K562 (cell line): ENCODE data around the gene C17orf78. TPM values are rescaled to one million over a fixed set of nuclear protein-coding genes. Genes with fewer than 3 reads are reported as not detected.

Source experiments
- ARNT ChIP-seq, 2 experiments: fragments of 450-650 bp; IDR thresholded peaks; 2 replicates each; pipeline ENCODE4 v1.6.1; 2016; ENCODE audit warnings: mild to moderate bottlenecking in 1 of 2
- ATF7 ChIP-seq: fragments of 450-650 bp; IDR thresholded peaks from 2 replicates; pipeline ENCODE4 v1.7.1; 2014; ENCODE audit warnings: mild to moderate bottlenecking, moderate library complexity
- BMI1 ChIP-seq: fragments of 150-350 bp; IDR thresholded peaks from 2 replicates; pipeline ENCODE4 v1.6.1; 2014; ENCODE audit warnings: low read length
- CC2D1A ChIP-seq: fragments of 450-650 bp; IDR thresholded peaks from 2 replicates; pipeline ENCODE4 v1.6.1; 2017; ENCODE audit warnings: mild to moderate bottlenecking
- CEBPG ChIP-seq, 3 experiments: fragments of 200-800 bp in 1 of 3; sonication (Bioruptor generic) in 1 of 3; sonication (generic) in 1 of 3; formaldehyde crosslinking in 1 of 3; IDR thresholded peaks in 2 of 3; conservative IDR thresholded peaks in 1 of 3; 2 replicates each; pipeline versions ENCODE4 v1.6.1 to v1.8.0; 2016 to 2022; ENCODE audit warnings: missing compliant biosample characterization in 2 of 3, missing genetic modification characterization in 2 of 3, mild to moderate bottlenecking in 1 of 3, missing genetic modification reagents in 1 of 3
- CTBP1 ChIP-seq: fragments of 450-650 bp; IDR thresholded peaks from 2 replicates; pipeline ENCODE4 v1.6.1; 2016; ENCODE audit warnings: borderline replicate concordance
- HDAC2 ChIP-seq: fragments of 450-650 bp; IDR thresholded peaks from 2 replicates; pipeline ENCODE4 v1.6.1; 2016; ENCODE audit warnings: mild to moderate bottlenecking
- JUND ChIP-seq, 2 experiments: IDR thresholded peaks; 2 replicates in 1 of 2; 3 replicates in 1 of 2; pipeline ENCODE4 v1.6.1; 2011; ENCODE audit warnings: borderline replicate concordance in 2 of 2, low read depth in 2 of 2, low read length in 2 of 2, improper control_type of control experiment in 1 of 2, missing biosample characterization in 1 of 2, missing genetic modification characterization in 1 of 2, missing genetic modification reagents in 1 of 2
- KAT7 ChIP-seq: sonication (generic); formaldehyde crosslinking; IDR thresholded peaks from 2 replicates; pipeline ENCODE4 v1.8.0; 2022; ENCODE audit warnings: missing genetic modification reagents, mild to moderate bottlenecking, borderline replicate concordance
- L3MBTL2 ChIP-seq: fragments of 450-650 bp; IDR thresholded peaks from 2 replicates; pipeline ENCODE4 v1.6.1; 2016; ENCODE audit warnings: mild to moderate bottlenecking, moderate library complexity
- MAFG ChIP-seq: fragments of 450-650 bp; conservative IDR thresholded peaks from 2 replicates; pipeline ENCODE4 v1.6.1; 2016; ENCODE audit warnings: missing genetic modification characterization, missing compliant biosample characterization
- NCOA1 ChIP-seq: fragments of 450-650 bp; IDR thresholded peaks from 2 replicates; pipeline ENCODE4 v1.6.1; 2016; ENCODE audit warnings: low read depth
- RBM22 ChIP-seq: fragments of 200-400 bp; formaldehyde crosslinking; IDR thresholded peaks from 2 replicates; pipeline ENCODE4 v1.6.1; 2018; ENCODE audit warnings: low read length, low read depth; ENCODE audit not compliant: poor library complexity, severe bottlenecking
- RFX1 ChIP-seq: fragments of 450-650 bp; IDR thresholded peaks from 2 replicates; pipeline ENCODE4 v1.6.1; 2016; ENCODE audit warnings: mild to moderate bottlenecking, moderate library complexity
- SMC3 ChIP-seq: conservative IDR thresholded peaks from 2 replicates; pipeline ENCODE4 v1.6.1; 2011; ENCODE audit warnings: low read depth, low read length, improper control_type of control experiment; ENCODE audit not compliant: insufficient read depth
- TOE1 ChIP-seq, 2 experiments: fragments of 450-650 bp in 1 of 2; sonication (generic) in 1 of 2; formaldehyde crosslinking in 1 of 2; IDR thresholded peaks; 2 replicates each; pipeline versions ENCODE4 v1.7.1 to v1.8.0; 2016 to 2022; ENCODE audit warnings: borderline replicate concordance in 2 of 2, mild to moderate bottlenecking in 2 of 2, antibody characterized with exemption in 1 of 2, inconsistent platforms in 1 of 2, low read depth in 1 of 2, missing genetic modification reagents in 1 of 2, moderate library complexity in 1 of 2
- ZFP36 ChIP-seq: fragments of 150-350 bp; IDR thresholded peaks from 2 replicates; pipeline ENCODE4 v1.6.1; 2018; ENCODE audit warnings: low read length, low read depth; ENCODE audit not compliant: partially characterized antibody
- ZNF24 ChIP-seq: fragments of 450-650 bp; IDR thresholded peaks from 2 replicates; pipeline ENCODE4 v1.6.1; 2016
- polyA plus RNA-seq, 8 experiments: library from polyadenylated mRNA; depleted of rRNA in 4 of 8; stranded (reverse) in 5 of 8; unstranded in 3 of 8; fragments of >200 nt; fragmentation: Nextera tagmentation in 2 of 8; fragmentation: Illumina TruSeq in 1 of 8; extraction: Ambion mirVana in 2 of 8; extraction: Trizol in 1 of 8; gene quantifications; 2 replicates each; pipeline versions ENCODE4 v1.2.1 to v1.2.3, GENCODE V29; 2011 to 2014; ENCODE audit warnings: inconsistent platforms in 1 of 8, missing spikeins in 1 of 8
- total RNA-seq, 7 experiments: library from RNA; depleted of rRNA in 6 of 7; stranded (reverse); fragments of >200 nt in 6 of 7; fragmentation: Illumina TruSeq in 2 of 7; extraction: Trizol in 2 of 7; gene quantifications; 2 replicates each; pipeline versions ENCODE4 v1.2.1 to v1.2.3, GENCODE V29; 2011 to 2021; ENCODE audit warnings: low replicate concordance in 1 of 7
- TF ChIP-seq, protein P1 (sequence below), 3 experiments: IDR thresholded peaks in 2 of 3; conservative IDR thresholded peaks in 1 of 3; 2 replicates each; pipeline ENCODE4 v1.5.1; 2011 to 2012; ENCODE audit warnings: low read length in 3 of 3, mild to moderate bottlenecking in 3 of 3, control low read depth in 2 of 3, improper control_type of control experiment in 1 of 3, inconsistent platforms in 1 of 3, low read depth in 1 of 3, mixed read lengths in 1 of 3, moderate library complexity in 1 of 3; ENCODE audit not compliant: insufficient read depth in 2 of 3
- TF ChIP-seq, protein P2 (sequence below): fragments of 450-650 bp; IDR thresholded peaks from 2 replicates; pipeline ENCODE4 v1.6.1; 2016
- TF ChIP-seq, protein P3 (sequence below): sonication (generic); formaldehyde crosslinking; IDR thresholded peaks from 2 replicates; pipeline ENCODE4 v1.9.0; 2022; ENCODE audit warnings: mild to moderate bottlenecking, missing genetic modification reagents
- TF ChIP-seq, protein P4 (sequence below): IDR thresholded peaks from 2 replicates; pipeline ENCODE4 v1.6.1; 2011; ENCODE audit warnings: borderline replicate concordance, low read depth, mild to moderate bottlenecking, moderate library complexity, low read length; ENCODE audit not compliant: insufficient read depth, poor library complexity, severe bottlenecking

The C17orf78 gene
- total and polyA plus RNA-seq, 9 of the 15 experiments (the other 6 are each of a cell fraction or from before 2014, with no cell fraction given): not detected

GRCh38 chr17:37373530-37374159, 2.1 kb upstream of the C17orf78 start (continued):
- TF ChIP-seq, protein P1, sequence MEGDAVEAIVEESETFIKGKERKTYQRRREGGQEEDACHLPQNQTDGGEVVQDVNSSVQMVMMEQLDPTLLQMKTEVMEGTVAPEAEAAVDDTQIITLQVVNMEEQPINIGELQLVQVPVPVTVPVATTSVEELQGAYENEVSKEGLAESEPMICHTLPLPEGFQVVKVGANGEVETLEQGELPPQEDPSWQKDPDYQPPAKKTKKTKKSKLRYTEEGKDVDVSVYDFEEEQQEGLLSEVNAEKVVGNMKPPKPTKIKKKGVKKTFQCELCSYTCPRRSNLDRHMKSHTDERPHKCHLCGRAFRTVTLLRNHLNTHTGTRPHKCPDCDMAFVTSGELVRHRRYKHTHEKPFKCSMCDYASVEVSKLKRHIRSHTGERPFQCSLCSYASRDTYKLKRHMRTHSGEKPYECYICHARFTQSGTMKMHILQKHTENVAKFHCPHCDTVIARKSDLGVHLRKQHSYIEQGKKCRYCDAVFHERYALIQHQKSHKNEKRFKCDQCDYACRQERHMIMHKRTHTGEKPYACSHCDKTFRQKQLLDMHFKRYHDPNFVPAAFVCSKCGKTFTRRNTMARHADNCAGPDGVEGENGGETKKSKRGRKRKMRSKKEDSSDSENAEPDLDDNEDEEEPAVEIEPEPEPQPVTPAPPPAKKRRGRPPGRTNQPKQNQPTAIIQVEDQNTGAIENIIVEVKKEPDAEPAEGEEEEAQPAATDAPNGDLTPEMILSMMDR (IDR thresholded peaks at IDR 0.05 in 2 of 3, conservative IDR thresholded peaks at IDR 0.05 in 1 of 3; ENCODE audit: insufficient read depth in 2 of 3, low read depth in 1 of 3, low read length in 3 of 3): peak; percentile 99 to 100 (median 100)
- TF ChIP-seq, protein P2, sequence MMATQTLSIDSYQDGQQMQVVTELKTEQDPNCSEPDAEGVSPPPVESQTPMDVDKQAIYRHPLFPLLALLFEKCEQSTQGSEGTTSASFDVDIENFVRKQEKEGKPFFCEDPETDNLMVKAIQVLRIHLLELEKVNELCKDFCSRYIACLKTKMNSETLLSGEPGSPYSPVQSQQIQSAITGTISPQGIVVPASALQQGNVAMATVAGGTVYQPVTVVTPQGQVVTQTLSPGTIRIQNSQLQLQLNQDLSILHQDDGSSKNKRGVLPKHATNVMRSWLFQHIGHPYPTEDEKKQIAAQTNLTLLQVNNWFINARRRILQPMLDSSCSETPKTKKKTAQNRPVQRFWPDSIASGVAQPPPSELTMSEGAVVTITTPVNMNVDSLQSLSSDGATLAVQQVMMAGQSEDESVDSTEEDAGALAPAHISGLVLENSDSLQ: no peak
- peak; percentile 97 for TF ChIP-seq SMC3
- no peak for TF ChIP-seq KAT7 (CRISPR knock-in tag)
- TF ChIP-seq TOE1 (IDR thresholded peaks at IDR 0.05; ENCODE audit: borderline replicate concordance): peak; percentile 48; the same call in 1 of the 2 replicates
- TF ChIP-seq TOE1 (CRISPR knock-in tag; IDR thresholded peaks at IDR 0.05; ENCODE audit: borderline replicate concordance, low read depth): no peak
- TF ChIP-seq RFX1: no peak
- peak; percentile 65 for TF ChIP-seq CTBP1
- TF ChIP-seq HDAC2: no peak
- TF ChIP-seq, protein P3, sequence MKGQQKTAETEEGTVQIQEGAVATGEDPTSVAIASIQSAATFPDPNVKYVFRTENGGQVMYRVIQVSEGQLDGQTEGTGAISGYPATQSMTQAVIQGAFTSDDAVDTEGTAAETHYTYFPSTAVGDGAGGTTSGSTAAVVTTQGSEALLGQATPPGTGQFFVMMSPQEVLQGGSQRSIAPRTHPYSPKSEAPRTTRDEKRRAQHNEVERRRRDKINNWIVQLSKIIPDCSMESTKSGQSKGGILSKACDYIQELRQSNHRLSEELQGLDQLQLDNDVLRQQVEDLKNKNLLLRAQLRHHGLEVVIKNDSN (CRISPR knock-in tag): no peak
- TF ChIP-seq L3MBTL2: peak; percentile 80
- 0 out of 2 replicates have a peak, but pooled peaks have one; percentile 47 for TF ChIP-seq ATF7
- TF ChIP-seq JUND (IDR thresholded peaks at IDR 0.05; ENCODE audit: borderline replicate concordance, low read depth, low read length): peak; percentile 54; the same call in 1 of the 2 replicates
- no peak; the same call in 2 of the 3 replicates for TF ChIP-seq JUND (tag; IDR thresholded peaks at IDR 0.05; ENCODE audit: borderline replicate concordance, low read depth, low read length)
- no peak for TF ChIP-seq BMI1
- no peak for TF ChIP-seq RBM22
- peak; percentile 91 for TF ChIP-seq CC2D1A
- TF ChIP-seq NCOA1: 0 out of 2 replicates have a peak, but pooled peaks have one; percentile 24
- peak in 1 of 2 experiments; percentile 65; a peak in 2 of 4 replicates for TF ChIP-seq ARNT (IDR thresholded peaks at IDR 0.05)
- no peak for TF ChIP-seq ZFP36
- 0 out of 2 replicates have a peak, but pooled peaks have one; percentile 38 for TF ChIP-seq ZNF24
- TF ChIP-seq CEBPG (CRISPR knock-in tag; IDR thresholded peaks at IDR 0.05): no peak
- TF ChIP-seq CEBPG (tag; conservative IDR thresholded peaks at IDR 0.05 in 1 of 2, IDR thresholded peaks at IDR 0.05 in 1 of 2): no peak
- no peak for TF ChIP-seq MAFG
- TF ChIP-seq, protein P4, sequence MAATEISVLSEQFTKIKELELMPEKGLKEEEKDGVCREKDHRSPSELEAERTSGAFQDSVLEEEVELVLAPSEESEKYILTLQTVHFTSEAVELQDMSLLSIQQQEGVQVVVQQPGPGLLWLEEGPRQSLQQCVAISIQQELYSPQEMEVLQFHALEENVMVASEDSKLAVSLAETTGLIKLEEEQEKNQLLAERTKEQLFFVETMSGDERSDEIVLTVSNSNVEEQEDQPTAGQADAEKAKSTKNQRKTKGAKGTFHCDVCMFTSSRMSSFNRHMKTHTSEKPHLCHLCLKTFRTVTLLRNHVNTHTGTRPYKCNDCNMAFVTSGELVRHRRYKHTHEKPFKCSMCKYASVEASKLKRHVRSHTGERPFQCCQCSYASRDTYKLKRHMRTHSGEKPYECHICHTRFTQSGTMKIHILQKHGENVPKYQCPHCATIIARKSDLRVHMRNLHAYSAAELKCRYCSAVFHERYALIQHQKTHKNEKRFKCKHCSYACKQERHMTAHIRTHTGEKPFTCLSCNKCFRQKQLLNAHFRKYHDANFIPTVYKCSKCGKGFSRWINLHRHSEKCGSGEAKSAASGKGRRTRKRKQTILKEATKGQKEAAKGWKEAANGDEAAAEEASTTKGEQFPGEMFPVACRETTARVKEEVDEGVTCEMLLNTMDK: no peak
